ENCODE measurements around the gene PSMB2. TPM values are rescaled to one million over a fixed set of nuclear protein-coding genes. Genes with fewer than 3 reads are reported as not detected.

The PSMB2 gene
- total RNA-seq, 1 experiment from 2014 or later = 86.0 TPM

GRCh38 chr1:35569936-35570335 is 71.4 kb downstream of the PSMB2 start:
- peaks cover 9% of the 10 kb centered on the region for H3K23me2 ChIP-seq (ENCODE audit: insufficient read length, low read depth, low read length, poor library complexity, severe bottlenecking)
- no peak overlapping the region for H2BK5ac ChIP-seq (ENCODE audit: insufficient read length, low read length)
- Mint-ChIP-seq H3K36me3 (ENCODE audit: insufficient read depth in 1 of 3, low read depth in 3 of 3) (peaks cover 4 to 13% (median 10%) of the 10 kb centered on the region in 3 experiments; a peak in 6 of 7 replicates), H3K4me1 (peaks cover 9 to 14% of the 10 kb centered on the region in 2 experiments), H3K27ac (no peak overlapping the region), H3K4me3 (no peak overlapping the region), H3K9me3 (no peaks in the 10 kb centered on the region; a peak in 1 of 5 replicates), H3K27me3 (ENCODE audit: low read depth) (peaks cover 66% of the 10 kb centered on the region)
- no peak overlapping the region for H4K5ac ChIP-seq (ENCODE audit: insufficient read length, low read depth, low read length)
- H3K27ac ChIP-seq (ENCODE audit: insufficient read length, low read depth, low read length) = no peak overlapping the region
- H4K8ac ChIP-seq (replicated peaks; ENCODE audit: insufficient read length, low read depth, low read length) = no peak overlapping the region
- WGBS (ENCODE audit: extremely low coverage, insufficient read length, low lambda C conversion rate) = no CpG with 5 or more reads among the region's 1 CpG
- no peaks in the 10 kb centered on the region for H4K20me1 ChIP-seq (ENCODE audit: control insufficient read depth, insufficient read depth, insufficient read length)
- no peak overlapping the region for H2BK12ac ChIP-seq (ENCODE audit: insufficient read length, low read depth, low read length)
- no peak for DNase-seq
- no peak overlapping the region for H3K9ac ChIP-seq (ENCODE audit: extremely low read depth, insufficient read length, low read length)
- no peak overlapping the region for H2BK15ac ChIP-seq (ENCODE audit: low read depth, low read length)
- H3K4me2 ChIP-seq (ENCODE audit: insufficient read depth, insufficient read length, low read length) = no peak overlapping the region
- H3K4ac ChIP-seq (ENCODE audit: low read depth, low read length) = no peak overlapping the region
- TF ChIP-seq, protein P1, sequence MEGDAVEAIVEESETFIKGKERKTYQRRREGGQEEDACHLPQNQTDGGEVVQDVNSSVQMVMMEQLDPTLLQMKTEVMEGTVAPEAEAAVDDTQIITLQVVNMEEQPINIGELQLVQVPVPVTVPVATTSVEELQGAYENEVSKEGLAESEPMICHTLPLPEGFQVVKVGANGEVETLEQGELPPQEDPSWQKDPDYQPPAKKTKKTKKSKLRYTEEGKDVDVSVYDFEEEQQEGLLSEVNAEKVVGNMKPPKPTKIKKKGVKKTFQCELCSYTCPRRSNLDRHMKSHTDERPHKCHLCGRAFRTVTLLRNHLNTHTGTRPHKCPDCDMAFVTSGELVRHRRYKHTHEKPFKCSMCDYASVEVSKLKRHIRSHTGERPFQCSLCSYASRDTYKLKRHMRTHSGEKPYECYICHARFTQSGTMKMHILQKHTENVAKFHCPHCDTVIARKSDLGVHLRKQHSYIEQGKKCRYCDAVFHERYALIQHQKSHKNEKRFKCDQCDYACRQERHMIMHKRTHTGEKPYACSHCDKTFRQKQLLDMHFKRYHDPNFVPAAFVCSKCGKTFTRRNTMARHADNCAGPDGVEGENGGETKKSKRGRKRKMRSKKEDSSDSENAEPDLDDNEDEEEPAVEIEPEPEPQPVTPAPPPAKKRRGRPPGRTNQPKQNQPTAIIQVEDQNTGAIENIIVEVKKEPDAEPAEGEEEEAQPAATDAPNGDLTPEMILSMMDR (conservative IDR thresholded peaks at IDR 0.05) = no peak
- no peak overlapping the region for H2AK5ac ChIP-seq (ENCODE audit: insufficient read length, low read length)
- H3K14ac ChIP-seq (ENCODE audit: insufficient read depth, low read length) = no peak overlapping the region
- H3T11ph ChIP-seq (ENCODE audit: low read length) = no peak overlapping the region
- H3K9me3 ChIP-seq (ENCODE audit: control insufficient read depth, low read depth, low read length) = no peaks in the 10 kb centered on the region
- peaks cover 42% of the 10 kb centered on the region for H3K27me3 ChIP-seq (ENCODE audit: insufficient read depth, low read length)
- no peak overlapping the region for H2AFZ ChIP-seq (ENCODE audit: low read length)
- no peaks in the 10 kb centered on the region for H3K4me1 ChIP-seq (ENCODE audit: insufficient read depth, low read length)
- no peak overlapping the region for H3K23ac ChIP-seq (ENCODE audit: insufficient read length, low read depth, low read length)
- no peak overlapping the region for H3K56ac ChIP-seq (ENCODE audit: insufficient read length, low read depth, low read length)
- H4K91ac ChIP-seq (ENCODE audit: insufficient read length, low read depth, low read length) = no peak overlapping the region
- H3K79me2 ChIP-seq (ENCODE audit: insufficient read depth, low read length) = no peaks in the 10 kb centered on the region
- no peak overlapping the region for H2BK120ac ChIP-seq (ENCODE audit: low read depth, low read length, poor library complexity, severe bottlenecking)
- H3K79me1 ChIP-seq (ENCODE audit: insufficient read depth, low read depth, low read length, poor library complexity, severe bottlenecking) = no peaks in the 10 kb centered on the region
- no peak overlapping the region for H3K18ac ChIP-seq (ENCODE audit: insufficient read length, low read depth, low read length)
- no peak overlapping the region for H2BK20ac ChIP-seq (ENCODE audit: low read depth, low read length, poor library complexity, severe bottlenecking)

All from H9 (cell line).